ENCODE measurements around the gene GPRIN3. TPM values are rescaled to one million over a fixed set of nuclear protein-coding genes. Genes with fewer than 3 reads are reported as not detected.

Gene GPRIN3
- total and polyA plus RNA-seq, 2 donors (not counting 3 experiments of a cell fraction or from before 2014, with no cell fraction given) = 0.17 to 2.2 TPM

DNA sequence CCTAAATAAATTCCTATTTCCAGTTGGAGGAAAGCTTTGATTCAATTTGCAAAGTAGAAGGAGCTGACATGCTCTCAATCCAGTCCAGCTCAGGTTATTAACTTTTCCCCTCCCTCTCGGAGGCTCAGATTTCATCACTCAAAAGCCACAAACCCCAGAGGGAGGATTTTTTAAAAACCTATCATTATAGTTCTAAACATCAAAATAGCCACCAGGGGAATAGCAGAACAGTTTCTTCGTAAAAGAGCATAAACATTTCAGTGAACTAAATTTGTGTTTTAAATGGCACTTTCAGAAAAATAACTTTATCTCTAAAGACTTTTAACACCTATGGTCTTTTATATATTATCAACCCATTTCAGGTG is 8.8 kb downstream of the GPRIN3 start:
- intact Hi-C loops (cut with micrococcal nuclease) (no loop called here), dilution Hi-C loops (cut with MboI; ENCODE audit: extremely low pct_ligation_motif_present, low sequenced_read_pairs) (no loop called here)
- H3K9ac ChIP-seq (replicated peaks; ENCODE audit: extremely low read depth, insufficient read depth, low read length) = no peak overlapping the region
- no peak overlapping the region for H3K27ac ChIP-seq (ENCODE audit: insufficient read depth, low read depth, low read length)
- H3K4me2 ChIP-seq (ENCODE audit: insufficient read depth, low read length) = no peak overlapping the region
- TF ChIP-seq MYC (IDR thresholded peaks at IDR 0.05; ENCODE audit: low read depth, low read length) (no peak), JUN (IDR thresholded peaks at IDR 0.05; ENCODE audit: borderline replicate concordance, insufficient read depth, insufficient read length, low read depth) (no peak), FOS (IDR thresholded peaks at IDR 0.05; ENCODE audit: borderline replicate concordance, insufficient read depth, low read length) (no peak), POLR2AphosphoS5 (IDR thresholded peaks at IDR 0.05; ENCODE audit: insufficient read depth, low read depth, low read length) (no peak), CTCF (IDR thresholded peaks at IDR 0.05; ENCODE audit: extremely low read depth in 1 of 2, insufficient read depth in 1 of 2, low read depth in 1 of 2, low read length in 2 of 2) (no peak), GATA2 (IDR thresholded peaks at IDR 0.05; ENCODE audit: insufficient read depth, insufficient read length, low read depth, low read length) (no peak), POLR2A (IDR thresholded peaks at IDR 0.05; ENCODE audit: low read depth, low read length) (no peak), EZH2 (IDR thresholded peaks at IDR 0.05; ENCODE audit: borderline replicate concordance, low read depth, low read length, severe bottlenecking) (no peak)
- TF ChIP-seq, protein P1, sequence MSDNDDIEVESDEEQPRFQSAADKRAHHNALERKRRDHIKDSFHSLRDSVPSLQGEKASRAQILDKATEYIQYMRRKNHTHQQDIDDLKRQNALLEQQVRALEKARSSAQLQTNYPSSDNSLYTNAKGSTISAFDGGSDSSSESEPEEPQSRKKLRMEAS (IDR thresholded peaks at IDR 0.05; ENCODE audit: insufficient read depth, insufficient read length) = no peak
- no peaks in the 10 kb centered on the region for H3K36me3 ChIP-seq (ENCODE audit: control insufficient read depth in 2 of 2, extremely low read depth in 1 of 2, insufficient read depth in 2 of 2, low read length in 2 of 2)
- no peaks in the 10 kb centered on the region for H3K79me2 ChIP-seq (ENCODE audit: control insufficient read depth, insufficient read depth, low read length)
- ChIA-PET POLR2A (no interaction called here), CTCF (interaction anchor here (1.4 kb wide), 1 partner anchor 10 kb away, joined by 4 read pairs; the partner anchor contains the start of gene GPRIN3)
- DNase-seq (ENCODE audit: low read depth, low spot score) (no peak), FAIRE-seq (no peak)
- no peaks in the 10 kb centered on the region for H3K9me3 ChIP-seq (replicated peaks; ENCODE audit: control insufficient read depth, insufficient read depth, low read length)
- no peak overlapping the region for H3K4me3 ChIP-seq (replicated peaks in 1 of 3; ENCODE audit: insufficient read depth in 1 of 3, low read depth in 1 of 3, low read length in 3 of 3)
- no peaks in the 10 kb centered on the region for H4K20me1 ChIP-seq (replicated peaks; ENCODE audit: control insufficient read depth, extremely low read depth, insufficient read depth, low read length)
- peaks cover 3 to 5% of the 10 kb centered on the region in 2 experiments for H3K27me3 ChIP-seq (ENCODE audit: control insufficient read depth in 2 of 2, insufficient read depth in 2 of 2, low read length in 2 of 2)
- H2AFZ ChIP-seq (ENCODE audit: low read depth, low read length) = no peak overlapping the region
- BruUV-seq (replicated peaks) = no TSS peak
- peaks cover 4% of the 10 kb centered on the region for H3K4me1 ChIP-seq (ENCODE audit: control insufficient read depth, extremely low read depth, insufficient read depth, low read length)
- H3K9me1 ChIP-seq (replicated peaks; ENCODE audit: control insufficient read depth, extremely low read depth, insufficient read depth, low read length) = no peaks in the 10 kb centered on the region
